LNCAP (cell line): ENCODE data around the gene LIN7A.

Source experiments
- CTCF ChIP-seq: fragments of 450-650 bp; IDR thresholded peaks from 2 replicates; pipeline ENCODE4 v1.5.1; 2017; ENCODE audit warnings: mild to moderate bottlenecking

LIN7A gene

DNA sequence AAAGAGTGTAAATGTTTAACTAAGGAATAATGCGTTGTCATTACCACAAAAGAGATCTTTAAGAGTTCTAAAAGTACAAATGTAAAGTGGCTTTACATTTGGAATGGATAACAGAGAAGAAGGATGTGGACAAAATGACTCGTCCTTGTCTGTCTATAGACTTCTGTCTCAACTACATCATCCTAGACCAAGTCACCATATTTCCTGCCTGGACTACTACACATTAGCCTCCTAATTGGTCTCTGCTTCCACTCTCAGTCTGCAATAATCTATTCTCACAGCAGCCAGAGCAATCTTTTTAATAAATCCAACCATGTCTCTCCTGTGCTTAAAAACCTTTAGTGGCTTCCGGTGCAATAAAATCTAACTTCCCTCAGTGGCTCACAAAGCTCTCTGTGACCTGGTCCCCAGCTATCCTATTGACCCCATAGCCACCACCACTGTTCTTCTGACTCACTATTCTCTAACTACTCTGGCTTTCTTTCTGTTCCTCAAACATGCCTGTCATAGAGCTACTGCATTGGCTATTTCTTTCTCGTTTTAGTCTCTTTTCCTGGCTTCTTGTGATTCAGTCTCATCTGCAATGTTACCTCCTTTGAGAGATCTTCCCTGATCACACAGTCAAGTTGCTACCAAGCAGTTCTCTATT, 130.0 kb downstream of the LIN7A start:
- no peak for TF ChIP-seq CTCF

GRCh38 chr12:80805106-80805505, 132.6 kb downstream of the LIN7A start:
- no peak for TF ChIP-seq CTCF

DNA sequence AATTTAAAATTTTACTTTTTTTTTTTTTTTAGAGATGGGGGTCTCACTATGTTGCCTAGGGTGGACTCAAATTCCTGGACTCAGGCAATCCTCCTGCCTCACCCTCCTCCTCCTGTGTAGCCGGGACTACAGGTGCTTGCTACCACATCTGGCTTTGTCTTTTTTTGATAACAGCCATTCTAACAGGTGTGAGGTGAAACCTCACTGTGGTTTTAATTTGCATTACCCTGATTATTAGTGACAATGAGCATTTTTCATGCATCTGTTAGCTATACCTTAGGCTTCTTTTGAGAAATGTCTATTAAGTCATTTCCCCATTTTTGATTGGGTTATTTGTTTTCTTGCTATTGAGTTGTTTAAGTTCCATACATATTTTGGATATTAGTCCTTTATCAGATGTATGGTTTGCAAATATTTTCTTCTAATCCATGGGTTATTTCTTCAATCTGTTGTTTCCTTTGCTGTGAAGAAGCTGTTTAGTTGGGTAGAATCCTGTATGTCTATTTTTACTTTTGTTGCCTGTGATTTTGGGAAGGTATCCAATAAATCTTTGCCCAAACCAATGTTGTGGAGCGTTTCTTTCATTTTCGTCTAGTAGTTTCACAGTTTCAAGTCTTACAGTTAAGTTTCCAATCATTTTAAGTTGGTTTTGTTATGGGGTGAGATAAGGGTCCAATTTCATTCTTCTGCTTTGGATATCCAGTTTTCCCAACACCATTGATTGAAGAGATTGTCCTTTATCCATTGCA, 134.9 kb downstream of the LIN7A start:
- TF ChIP-seq CTCF: no peak

GRCh38 chr12:80798281-80798680, 139.5 kb downstream of the LIN7A start:
- TF ChIP-seq CTCF: no peak

DNA sequence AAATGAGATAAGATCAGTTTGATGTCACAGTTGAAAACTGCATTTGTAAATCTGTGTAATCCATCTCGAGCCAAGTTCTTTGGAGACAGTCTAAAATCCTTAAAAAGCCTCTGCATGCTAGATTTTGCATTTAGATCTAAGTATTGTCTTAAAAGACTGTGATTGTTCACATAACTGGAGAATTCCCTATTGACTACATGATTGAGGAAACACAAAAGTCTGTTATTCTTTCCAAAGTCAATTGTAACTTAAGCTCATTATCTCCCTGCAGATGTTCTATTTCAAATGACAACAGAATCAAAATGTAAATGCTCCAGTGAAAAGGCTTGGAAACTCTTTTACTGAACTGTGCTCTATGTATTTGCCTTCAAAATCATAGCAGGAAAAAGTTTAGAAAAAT, 143.2 kb downstream of the LIN7A start:
- TF ChIP-seq CTCF: no peak

- no peak for TF ChIP-seq CTCF
Observed at GRCh38 chr12:80792861-80793260, 144.9 kb downstream of the LIN7A start.

- no peak for TF ChIP-seq CTCF
Observed at GRCh38 chr12:80791863-80792262, 145.9 kb downstream of the LIN7A start.
